GM21529 (cell line): ENCODE data around the gene L3MBTL3.
A peak's percentile ranks its signal among the peaks of the same experiment; 100 is the strongest.

ENCODE experiments used
- ATAC-seq: cut with Tn5 transposase; IDR thresholded peaks from one replicate; pipeline ENCODE4 v1.9.1; 2021; ENCODE audit not compliant: unreplicated experiment

The L3MBTL3 gene

DNA sequence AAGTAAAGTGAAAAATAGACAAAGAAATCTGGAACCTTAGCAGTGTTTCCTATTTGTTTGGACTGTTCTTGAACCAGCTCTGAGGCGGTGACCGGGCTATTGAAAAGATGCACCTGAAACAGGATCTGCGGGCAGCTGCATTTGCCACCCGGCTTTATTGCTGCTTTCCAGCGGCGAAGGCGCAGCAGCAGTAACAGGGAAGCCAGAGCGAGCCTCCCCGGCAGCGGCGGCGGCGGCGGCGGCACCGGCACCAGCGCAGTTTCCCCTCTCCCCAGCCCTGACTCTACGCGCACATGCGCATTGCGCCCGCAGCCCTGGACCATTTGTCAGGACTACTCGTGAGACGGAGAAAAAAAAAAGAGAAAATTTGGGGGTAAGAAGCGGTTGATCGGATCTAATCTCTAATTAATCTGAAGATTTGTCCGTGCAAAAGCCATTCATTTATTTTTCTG lies at the start of gene L3MBTL3:
Gene L3MBTL3, plus strand, starts transcription at position 290 of the 452 bp plus-strand sequence. CDS start 24,119 bp downstream, outside the sequence.
- peak; percentile 71 for ATAC-seq

DNA sequence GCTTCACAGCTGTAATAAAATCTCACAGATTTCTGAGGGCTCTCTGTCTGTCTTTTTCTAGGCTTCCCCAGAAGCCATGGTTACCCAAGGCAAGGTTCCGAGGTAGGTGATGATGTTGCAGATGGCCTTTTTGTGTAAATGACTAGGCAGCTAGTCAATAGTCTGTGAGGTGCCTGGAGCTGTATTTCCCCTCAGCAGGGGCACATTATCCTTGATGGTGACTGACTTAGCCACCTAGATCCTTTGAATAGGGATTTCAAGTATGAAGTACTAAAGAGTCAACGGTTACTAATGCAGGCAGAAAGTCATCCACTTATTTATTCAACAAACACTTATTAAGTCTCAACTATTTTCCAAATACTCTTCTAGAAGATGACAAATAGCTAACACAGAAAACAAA lies 49.3 kb upstream of the L3MBTL3 start:
- ATAC-seq = no peak

DNA sequence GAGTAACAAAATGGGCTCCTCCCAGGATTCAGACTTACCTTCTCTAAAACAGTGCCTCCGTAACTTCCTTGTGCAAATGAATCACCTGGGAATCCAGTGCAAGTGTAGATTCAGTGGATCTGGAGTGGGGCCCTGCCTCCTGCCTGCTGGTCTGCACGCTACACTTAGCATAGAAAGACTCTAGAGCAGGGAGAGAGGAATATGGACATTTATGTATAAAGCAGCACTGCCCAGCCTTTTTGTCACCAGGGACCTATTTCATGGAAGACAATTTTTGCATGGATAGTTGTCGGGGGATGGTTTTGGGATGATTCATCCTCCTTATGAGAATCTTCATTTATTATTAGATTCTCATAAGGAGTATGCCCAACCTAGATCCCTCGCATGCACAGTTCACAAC lies 42.3 kb upstream of the L3MBTL3 start:
- ATAC-seq = no peak

DNA sequence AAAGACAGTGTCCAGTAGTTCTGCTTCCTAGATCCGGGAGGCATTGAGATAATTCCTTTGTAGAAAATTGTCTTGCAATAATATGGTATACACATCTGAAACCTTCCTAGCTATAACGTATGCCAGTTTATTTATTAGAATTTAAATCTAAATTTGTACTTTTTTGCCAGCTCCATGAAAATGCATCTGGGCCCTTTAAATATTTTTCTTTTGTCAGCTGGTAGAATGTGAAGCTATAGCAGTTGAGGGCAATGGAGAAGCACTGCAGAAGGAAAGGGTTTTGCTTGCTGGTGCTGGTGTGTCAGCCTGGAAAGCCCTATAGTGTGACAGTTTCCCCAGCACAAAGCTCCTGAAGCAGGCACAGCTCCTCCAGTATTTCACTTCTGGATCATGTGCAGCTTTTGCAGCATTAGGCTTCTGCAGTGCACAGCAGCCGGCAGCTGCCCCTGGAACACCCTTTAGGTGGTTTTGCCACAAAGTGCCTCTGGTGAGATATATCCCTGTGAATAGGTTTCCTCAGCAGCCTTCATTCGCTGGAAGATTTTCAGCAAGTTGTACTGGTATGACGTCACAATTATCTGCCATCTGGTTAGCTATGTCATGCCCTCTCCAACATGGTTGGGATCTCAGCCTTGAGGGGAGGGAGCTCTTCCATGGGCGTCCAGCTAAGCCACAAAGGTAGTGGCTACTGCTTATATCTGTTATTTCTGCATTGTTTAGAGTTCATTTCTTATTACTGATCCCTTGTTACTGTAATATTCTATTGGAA lies 40.0 kb upstream of the L3MBTL3 start:
- no peak for ATAC-seq

DNA sequence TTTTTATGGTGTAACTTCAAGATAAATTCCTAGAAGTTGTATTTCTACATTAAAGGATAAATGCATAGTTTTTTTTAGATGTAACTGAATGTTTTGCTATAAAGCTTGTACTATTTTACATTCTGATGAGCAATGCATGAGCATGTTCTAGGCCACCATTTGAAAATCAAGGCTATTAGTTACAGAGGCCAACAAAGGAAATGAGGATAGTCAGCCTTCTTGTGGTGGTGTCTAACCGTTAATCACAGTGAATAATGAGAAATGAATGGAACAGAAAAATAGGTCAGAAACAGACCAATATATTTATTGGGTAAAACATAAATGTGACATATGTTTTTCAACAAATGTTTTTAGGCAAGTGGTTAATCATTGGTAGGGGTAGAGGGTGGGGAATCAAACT lies 37.6 kb upstream of the L3MBTL3 start:
- ATAC-seq = no peak

DNA sequence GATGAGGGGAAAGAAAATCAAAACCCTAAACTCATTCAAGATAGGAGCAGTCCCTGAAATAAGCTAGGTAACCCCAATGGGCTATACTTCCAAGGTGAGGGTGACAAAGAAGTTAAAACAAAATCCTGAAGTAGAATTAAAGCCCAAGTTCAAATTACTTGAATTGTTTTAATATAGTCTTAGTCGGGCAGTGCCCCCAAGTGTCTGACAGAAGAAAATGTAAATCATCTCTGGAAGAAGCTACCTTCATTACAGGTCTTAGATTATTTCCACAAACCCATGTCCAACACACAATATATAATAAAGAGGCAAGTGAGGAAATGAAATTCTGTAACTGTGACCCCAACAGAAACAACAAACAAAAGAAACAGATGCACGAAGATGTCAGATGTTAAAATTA lies 36.8 kb upstream of the L3MBTL3 start:
- ATAC-seq = no peak

DNA sequence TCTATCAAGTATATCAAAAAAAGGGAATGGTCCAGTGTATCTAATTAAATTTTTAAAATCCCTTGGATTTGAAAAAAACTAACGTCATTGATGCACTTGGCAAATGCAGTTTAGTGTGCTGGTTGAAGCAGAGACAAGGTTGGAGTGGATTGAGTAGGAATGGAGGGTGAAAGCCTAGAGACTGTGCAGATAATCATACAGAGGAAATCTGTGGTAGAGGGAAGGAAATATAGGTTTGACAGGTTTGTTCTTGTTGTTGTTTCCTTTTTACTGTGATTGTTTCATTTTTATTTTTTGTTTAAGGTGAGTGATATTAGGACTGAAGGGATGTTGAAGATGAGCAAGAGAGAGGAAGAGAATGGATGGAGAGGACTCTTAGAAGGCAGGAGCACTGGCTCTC lies 29.0 kb upstream of the L3MBTL3 start:
- no peak for ATAC-seq

DNA sequence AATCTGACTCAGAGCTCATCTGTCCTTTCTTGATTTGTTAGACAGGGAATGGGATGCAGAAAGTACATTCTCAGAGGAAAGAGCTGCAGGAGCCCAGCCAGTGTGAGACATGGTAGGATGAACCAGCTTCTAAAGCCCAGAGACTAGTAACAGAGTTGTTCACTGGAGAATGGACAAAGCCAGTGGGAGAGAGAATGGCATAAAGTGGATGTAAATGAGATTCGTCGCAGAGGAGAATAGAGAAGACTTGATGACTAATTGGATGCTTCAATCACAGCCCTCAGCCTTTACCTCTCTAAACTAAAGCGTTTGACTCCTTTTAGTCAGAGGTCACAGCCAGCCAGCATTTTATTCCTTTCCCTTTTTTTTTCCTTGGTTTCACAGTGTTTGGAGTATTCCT lies 25.5 kb upstream of the L3MBTL3 start:
- ATAC-seq = no peak

DNA sequence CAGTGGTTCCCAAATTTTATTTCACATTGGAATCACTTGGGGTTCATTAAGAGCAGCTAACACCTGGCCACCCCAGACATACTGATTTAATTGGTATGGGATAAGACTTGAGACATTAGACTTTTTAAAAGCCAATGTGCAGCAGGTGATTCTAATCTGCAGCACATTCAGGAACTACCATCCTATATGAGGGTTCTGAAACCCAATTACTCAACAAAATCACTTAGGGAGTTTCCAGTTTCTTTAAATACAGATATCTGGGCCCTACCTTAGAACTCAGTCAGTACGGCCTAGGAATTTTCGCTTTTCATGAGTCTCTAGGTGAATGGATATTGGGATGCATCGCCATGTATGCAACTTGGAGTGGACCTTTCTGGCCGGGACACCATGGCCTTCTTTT lies 24.0 kb upstream of the L3MBTL3 start:
- ATAC-seq = no peak

DNA sequence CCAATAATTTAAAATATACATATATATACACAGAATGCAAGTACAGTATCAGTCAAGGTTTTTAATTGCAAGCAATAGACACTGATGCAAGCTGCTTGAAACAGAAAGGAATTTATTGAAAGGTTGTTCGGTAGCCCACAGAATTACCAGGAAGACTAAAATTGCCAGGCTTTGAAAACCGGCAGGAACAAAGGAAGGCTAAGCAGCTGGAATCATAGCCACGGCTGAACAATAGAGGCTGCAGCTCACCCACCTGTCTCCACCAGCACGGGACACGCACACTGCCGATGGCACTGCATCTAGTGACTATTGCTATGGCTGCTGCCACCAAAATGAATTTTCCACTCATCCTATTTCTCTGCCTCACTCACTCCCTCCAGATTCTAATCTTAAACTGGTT lies 22.0 kb upstream of the L3MBTL3 start:
- no peak for ATAC-seq

DNA sequence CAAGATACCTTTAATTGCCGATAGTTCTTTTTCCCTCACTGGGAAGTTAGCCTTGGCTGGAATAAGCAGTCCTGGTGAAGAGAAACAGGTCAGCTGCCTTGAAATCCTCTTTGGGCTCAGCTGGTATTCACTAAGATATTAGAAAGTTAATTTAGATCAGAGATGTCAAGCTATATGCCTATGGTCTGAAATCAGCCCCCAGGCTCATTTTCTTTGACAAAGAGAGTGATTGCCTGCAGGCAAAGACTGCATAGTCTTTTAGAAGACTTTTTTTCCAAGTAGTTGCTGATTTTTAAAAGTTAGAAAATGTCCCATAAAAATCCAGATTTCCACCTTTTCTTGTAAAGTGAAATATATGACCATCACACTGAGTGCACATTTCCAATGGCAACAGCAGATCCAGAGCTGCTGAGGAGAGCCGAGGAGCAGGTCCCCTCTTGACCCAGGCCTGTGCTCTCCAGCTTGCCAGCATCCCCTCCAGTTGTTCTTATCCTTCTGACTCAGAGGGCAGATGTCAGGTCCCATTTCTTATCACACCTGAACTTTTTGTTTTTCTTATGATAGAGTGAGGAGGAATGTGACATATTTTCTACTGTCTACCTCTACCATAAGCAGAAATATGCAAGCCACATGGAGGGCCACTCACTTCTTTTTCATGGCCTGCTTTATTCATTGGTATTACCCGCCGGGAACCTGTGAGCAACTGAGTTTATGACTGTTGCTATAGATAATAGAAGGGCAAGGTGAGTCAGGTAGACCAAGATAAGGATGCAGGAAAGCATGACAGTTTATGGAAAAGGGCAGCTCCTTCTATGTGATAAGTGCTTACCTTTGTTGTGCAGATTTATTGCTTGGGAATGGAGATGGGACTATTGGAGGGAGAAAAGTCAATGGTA lies 17.6 kb upstream of the L3MBTL3 start:
- ATAC-seq = no peak

DNA sequence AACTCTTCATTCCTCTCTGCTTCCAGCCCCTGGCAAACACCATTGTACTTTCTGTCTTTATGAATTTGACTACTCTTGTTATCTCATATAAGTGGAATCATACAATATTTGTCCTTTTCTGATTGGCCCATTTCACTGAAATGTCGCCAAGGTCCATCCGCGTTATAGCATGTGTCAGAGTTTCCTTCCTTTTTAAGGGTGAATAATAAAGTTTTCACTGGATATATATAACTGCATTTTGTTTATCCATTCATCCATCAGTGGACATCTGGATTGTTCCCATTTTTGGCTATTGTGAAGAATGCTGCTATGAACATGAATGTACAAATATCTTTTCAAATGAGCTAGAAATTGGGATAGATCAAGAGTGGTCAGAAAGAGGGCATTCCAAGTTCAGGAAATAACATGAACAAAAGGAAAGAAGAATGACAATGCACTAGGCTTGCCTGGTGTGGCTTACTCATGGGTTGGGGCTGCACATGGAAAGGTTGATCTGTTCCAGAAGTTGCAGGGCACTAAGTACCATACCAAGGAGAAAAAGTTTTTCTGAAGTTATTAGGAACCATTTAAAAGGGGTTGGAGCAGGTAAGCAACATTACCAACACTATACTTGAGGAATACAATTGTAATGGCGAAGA lies 10.0 kb upstream of the L3MBTL3 start:
- ATAC-seq = no peak

DNA sequence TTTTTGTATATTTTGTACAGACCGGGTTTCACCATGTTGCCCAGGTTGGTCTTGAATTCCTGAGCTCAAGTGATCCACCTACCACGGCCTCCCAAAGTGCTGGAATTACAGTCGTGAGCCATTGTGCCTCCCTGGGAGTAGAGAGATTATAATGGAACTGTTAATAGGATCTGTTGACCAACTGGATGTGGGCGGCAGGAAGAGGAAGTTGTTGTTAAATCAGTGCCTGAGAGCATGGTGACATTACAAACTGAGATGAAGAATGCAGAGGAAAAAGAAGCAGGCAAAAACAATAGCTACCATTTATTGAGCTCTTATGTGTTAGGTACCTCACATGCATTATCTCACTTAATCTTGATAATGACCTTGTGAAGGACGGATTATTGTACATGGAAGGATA lies 9.2 kb upstream of the L3MBTL3 start:
- ATAC-seq = no peak

DNA sequence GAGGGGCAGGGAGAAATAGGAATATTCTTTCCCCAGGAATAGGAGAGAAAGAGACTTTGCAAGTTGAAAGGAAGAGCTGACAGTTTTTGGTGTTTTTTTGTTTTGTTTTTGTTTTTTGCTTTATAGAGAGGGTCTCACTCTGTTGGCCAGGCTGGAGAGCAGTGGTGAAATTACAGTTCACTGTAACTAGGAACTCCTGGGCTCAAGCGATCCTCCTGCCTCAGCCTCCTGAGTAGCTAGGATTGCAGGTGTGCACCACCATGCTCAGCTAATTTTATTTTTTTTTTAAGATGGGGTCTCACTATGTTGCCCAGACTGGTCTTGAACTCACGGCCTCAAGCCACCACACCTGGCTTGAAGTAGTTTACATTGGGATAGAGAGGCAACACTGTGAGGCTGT lies 8.0 kb upstream of the L3MBTL3 start:
- ATAC-seq = no peak

DNA sequence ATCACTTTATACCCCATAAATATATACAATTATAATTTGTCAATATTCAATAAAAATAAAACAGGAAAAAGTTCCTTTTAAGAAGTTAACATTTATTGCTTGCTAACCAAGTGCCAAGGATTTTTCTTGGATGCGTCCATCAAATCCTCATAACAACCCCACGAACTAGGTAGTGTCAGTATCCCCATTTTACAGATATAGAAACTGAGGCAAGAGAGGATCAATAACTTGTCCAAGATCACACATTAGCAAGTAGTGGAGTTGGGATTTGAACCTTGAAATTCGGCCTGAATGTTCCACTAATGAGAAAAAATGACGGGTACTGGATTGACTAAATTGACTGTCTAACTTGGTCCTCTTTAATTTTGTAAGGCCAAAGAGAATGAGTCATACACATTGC lies 5.7 kb upstream of the L3MBTL3 start:
- ATAC-seq = no peak

DNA sequence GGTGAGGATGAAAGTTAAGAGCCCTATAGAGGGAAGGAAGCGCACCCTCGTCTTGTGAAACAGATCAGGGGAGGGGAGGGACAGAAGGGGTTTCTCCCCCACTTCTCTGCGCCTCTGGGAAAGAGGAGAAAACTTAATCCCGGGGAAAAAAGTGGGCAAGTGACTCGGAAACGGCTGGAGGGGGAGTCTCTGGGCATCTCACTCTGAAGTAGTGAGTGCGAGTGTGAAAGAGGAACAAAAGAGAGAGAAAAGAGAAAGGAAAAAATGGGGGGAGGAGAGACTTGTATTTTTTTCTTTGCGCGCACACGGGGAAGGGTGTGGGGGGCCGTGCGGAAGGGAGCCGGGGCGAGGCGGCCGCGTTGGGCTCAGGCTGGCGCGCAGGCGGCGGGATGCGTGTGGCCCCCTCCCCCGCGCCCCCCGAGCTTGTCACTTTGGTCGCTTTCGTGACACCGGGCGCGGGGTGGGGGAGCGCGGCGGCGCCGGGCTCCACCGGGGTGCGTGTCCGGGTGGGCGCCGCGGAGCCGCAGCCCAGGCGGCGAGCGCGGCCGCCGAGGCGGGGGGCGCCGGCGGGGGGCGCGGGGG lies 454 bp downstream of the L3MBTL3 start:
- peak; percentile 35 for ATAC-seq

DNA sequence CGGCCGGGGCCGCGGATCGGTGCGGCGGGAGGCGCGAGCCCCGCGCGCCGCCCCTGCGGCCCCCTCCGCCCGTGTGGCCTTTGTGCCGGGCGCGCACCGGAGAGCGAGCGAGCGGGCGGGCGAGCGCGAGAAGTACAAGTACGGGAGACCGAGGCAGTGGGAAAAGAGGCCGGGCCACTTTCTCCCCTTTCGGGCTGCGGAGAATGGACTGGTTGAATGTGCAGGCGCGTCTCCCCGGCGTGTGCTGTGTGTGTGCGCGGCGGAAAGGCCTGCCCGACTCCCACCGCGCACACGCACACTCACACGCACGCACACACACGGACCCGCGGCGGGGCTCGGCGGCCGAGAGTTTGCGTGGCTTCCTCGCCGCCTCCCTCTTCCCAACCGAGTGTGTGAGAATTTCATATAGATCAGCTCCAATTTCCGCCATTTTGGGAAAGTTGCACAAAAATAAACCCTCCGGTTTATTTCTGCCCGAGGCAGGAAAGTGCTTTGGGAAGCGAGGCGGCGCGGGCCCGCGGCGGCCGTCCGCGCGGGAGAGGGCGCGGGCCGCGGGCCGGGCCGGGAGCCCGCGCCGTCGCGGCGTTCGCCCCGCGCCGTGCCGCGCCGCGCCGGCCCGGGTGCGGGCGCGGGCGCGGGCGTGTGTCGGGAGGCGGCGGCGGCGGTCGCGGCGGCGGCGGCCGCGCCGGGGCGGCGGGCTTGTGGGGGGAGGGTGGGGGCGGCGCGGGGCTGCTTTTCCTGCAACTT lies 1.1 kb downstream of the L3MBTL3 start:
- ATAC-seq = peak; percentile 16

DNA sequence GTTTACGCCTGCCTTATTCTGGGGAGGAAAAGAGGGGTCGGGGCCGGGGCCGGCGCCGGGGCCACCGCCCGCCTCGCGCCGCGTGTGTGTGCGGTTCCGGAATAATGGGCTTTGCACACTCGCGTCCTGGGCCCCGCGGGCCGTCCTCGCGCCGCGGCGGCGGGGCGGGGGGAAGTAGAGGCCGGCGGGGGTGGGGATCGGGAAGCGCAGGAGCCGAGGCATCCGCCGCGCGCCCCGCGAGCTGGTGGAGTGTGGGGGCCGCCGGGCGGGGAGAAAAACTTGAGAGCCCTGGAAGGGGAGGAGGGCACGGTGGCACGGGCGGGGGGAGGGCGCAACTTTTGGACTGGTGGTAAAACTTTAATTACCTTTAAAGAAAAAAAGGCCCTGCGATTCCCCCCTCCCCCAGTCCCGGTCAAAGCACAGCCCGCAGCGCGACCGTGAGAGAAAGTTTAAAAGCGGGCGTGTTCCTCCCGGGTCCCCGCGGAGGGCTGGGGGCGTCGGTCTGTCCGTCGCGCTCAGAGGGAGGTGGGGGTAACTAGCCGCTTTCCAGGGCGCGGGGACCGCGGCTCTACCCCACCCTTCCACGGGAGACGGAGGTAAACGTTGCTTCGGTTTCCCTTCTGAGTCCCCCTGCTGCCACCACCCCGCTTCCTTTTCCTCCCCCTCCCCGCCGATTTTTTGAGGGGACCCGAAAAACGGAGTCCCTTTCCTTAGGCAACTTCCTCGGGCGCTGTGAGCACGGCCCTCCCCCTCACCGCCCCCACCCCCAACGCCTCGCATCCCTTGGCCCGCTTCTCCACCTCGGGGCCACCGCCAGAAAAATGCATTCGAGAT lies 1.9 kb downstream of the L3MBTL3 start:
- peak; percentile 1 for ATAC-seq

DNA sequence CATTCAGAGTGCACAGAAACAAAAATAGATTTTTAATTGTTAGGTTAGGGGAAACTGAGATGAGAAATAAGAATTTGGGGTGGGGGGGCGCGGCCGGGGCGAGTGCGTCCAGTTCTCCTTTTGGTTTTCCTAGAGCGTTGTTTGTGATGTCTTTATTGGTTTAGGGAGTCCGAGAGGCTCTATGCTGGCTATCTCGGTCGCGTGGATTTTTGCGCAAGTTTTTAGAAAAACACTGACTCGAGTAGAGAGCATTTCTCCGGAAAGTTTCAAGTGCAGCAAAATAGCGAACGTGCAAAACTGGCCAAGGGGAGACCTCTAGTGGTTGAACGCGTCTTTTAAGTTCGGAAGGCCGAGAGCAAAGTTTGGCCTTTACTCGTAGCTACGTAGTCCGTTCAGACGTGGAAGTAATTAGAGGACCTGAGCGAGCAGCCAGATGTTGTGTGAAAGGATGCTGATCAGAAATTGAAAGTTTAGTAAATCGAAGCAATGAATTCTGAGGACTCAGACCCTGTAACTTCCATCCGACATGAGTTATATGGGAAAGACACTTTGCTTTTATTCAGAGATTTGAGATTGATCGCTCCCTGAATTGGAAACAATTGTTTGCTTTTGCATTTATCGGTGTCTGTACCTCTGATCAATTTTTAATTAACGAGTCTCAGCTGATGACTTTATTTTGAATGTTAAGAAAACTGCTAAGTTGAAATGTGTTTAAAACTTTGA lies 2.7 kb downstream of the L3MBTL3 start:
- peak; percentile 64 for ATAC-seq
